ENCODE measurements around the gene DNAH11.

DNA sequence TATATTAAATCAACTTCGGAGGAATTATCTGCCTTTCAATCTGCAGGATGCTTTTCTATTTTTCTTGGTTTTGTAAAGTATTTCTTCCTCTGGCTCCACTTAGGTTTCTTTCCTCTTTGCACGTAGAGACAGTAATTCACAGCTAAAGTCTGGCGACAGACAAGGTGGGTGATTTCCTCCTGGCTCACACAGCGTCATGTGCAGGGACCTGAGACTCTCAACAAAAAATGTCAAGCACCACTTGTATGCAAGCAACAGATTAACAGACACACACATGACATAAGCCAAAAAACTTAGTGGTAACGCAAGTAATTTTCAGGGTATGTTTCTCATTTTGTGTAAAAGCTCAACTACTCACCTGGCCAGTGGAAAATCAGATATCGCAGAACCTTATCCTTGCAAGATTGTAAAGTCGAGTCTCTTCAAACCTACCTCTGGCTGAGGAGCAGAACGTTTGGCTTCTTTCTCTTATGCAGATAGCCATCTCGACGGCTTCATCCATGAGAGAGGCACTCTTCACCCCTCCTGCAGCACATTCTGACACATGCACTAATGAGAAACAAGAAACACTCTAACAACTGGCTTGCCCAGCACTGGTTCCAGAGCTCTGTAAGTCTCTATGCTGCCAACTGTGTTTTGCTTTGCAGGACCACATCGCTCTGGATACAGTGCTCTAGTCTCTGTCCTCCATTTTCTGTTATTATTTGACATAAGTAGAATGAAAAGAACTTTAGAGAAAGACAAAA, 214.9 kb downstream of the DNAH11 start:
- TF ChIP-seq, protein P1, sequence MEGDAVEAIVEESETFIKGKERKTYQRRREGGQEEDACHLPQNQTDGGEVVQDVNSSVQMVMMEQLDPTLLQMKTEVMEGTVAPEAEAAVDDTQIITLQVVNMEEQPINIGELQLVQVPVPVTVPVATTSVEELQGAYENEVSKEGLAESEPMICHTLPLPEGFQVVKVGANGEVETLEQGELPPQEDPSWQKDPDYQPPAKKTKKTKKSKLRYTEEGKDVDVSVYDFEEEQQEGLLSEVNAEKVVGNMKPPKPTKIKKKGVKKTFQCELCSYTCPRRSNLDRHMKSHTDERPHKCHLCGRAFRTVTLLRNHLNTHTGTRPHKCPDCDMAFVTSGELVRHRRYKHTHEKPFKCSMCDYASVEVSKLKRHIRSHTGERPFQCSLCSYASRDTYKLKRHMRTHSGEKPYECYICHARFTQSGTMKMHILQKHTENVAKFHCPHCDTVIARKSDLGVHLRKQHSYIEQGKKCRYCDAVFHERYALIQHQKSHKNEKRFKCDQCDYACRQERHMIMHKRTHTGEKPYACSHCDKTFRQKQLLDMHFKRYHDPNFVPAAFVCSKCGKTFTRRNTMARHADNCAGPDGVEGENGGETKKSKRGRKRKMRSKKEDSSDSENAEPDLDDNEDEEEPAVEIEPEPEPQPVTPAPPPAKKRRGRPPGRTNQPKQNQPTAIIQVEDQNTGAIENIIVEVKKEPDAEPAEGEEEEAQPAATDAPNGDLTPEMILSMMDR (IDR thresholded peaks at IDR 0.05) = no peak
- no peak for TF ChIP-seq EP300 (IDR thresholded peaks at IDR 0.05)

All from tibial nerve (tissue), 4 donors.